Activated CD4-positive, CD25-positive, alpha-beta regulatory T cell treated with anti-CD3 and anti-CD28 coated beads, Interleukin-2, amount 50 U/mL, for 24 hours (primary cell): ENCODE data around the gene TTC7B.
A peak's percentile ranks its signal among the peaks of the same experiment; 100 is the strongest.
"Not testable (repeated sequence)": the region's sequence is repeated elsewhere in the genome, so short reads cannot be mapped to it uniquely, and the experiment has no call there.

Source experiments
- ATAC-seq, 2 donors: fragments of 150-1000 bp; cut with Tn5 transposase; one replicate each; pipeline ENCODE4 v1.10.0; 2021; ENCODE audit warnings: mild to moderate bottlenecking in 1 of 2, moderate library complexity in 1 of 2

Gene TTC7B

DNA sequence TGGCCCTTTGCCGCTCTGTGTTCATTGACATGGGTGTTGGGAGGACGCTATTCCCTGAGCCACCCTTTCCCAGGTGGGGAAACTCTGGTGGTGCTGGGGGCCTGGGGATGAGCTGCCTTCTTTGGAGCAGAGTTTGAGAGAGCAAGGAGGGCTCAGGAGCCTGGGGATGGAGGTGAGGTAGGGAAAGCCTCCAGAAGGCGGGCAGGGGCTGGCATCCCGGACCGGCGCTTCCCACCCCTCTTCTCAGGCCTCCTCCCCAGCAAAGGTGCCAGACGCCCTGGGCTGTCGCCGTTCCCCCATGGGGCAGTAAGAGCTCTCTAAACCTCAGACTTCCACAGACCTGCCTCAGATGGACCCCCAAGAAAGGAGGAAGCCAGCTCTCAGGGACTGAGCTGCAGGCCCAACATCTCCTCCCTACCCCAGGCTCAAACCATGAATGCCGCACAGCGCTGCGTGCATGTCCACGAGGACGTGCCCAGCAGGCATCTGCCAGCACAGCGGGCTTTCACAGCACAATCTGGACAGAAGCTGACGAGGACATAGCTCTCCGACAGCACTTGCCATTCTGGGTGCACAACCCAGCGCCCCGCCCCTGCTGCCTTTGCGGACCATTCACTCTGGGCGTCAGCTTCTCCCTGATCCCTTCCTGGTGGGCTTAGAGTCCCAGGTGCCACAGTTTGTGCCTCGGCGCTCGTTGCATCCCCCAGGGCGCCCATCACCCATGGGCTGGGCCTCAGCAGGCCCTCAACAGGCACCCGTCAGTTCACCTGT lies 14.9 kb upstream of the TTC7B start:
- ATAC-seq, result no peak

DNA sequence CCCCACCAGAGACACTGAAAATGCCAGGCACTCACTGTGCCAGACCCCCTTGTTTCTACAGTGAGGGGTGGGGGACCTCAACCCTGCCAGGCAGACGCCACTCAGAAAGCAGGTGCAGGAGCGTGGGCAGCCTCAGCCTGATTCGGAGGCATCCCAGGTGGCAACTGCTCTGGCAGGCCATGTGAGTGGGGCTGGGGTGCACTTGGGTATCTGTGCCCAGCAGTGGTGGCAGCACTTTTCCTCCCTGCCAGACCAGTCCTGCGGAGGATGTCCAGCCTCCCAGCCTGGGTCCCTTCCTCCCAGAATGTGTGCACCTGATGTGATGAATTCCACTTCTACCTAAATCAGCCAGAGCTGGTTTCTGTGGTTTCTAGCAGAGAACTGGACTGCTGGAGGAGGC lies 13.4 kb upstream of the TTC7B start:
- ATAC-seq, result no peak

DNA sequence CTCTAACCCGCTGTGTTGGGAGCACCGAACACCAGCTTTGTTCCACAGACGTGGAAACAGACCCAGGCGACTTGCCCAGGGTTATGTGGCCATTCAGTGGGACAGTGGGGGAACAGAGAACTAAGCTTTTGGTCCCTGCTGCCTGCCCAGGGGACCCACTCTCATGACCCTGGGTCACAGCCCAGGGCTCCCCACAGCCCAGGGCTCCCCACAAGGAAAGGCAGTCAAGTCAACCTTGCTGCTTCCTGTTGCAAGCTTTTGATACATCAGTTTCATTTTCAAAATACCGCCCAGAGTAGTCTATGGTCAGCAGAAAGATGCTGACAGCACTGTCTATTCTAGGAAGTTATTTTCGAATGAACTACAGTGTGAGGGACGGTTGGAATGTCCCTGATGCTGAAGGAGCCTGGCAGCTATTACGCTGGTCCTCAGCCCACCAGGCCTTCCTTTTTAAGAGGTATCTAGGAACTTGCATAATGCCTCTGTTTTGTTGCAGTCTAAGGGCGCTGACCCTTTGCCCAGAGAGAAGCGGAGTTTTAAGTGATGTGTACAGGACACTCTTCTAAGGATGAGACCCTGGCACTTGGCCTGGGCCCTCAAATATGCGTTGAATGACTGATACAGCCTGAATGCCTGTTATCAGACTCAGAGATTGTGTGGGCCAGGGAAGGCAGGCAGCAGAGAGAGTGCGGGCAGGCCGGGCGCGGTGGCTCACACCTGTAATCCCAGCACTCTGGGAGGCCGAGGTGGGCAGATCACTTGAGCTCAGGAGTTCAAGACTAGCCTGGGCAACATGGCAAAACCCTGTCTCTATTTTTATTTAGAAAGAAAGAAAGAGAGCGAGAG lies 12.6 kb upstream of the TTC7B start:
- ATAC-seq, result peak; percentile 51 to 53

DNA sequence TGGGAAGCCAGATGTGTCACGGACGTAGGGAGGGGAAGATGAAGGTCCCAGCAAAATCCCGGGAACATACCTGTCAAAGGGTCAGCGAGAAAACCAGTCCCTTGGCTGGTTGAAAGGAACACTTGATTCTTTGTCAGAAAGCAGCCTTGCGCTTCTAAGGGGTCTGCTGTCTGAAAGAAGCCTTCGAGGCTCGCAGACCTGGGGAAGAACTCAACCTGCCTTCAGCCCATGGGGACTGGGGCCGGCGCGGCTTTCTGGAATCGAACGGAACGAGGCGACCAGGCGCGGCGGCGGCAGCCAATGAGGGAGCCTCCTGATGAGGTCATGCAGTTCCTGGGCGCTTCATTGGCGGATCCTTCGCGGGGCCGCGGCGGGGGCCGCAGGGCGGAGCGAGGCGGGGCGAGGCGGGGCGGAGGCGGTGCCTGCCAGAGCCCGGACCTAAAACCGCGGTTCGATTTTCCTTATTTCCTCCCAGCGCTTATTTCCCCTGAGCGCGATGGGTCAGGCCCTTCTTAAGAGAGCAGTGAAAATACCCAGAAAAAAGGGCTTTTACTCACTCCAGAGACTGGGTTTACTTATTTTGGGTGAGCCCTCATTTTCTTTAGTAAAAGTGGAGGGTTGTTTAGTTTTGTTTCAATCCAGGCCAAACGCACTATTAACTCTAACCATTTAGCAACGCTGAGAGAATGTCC lies 11.8 kb upstream of the TTC7B start:
- peak; percentile 99 for ATAC-seq

DNA sequence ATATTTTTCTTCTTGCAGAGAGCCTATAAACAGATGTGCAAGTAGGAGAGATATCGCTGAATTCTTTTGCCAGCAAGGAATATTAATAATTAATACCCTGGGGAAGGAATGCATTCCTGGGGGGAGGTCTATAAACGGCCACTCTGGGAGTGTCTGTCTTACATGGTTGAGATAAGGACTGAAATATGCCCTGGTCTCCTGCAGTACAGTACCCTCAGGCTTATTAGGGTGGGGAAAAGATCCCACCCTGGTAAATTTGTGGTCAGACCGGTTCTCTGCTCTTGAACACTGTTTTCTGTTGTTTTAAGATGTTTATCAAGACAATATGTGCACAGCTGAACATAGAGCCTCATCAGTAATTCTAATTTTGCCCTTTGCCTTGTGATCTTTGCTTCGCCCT lies 7.3 kb upstream of the TTC7B start:
- ATAC-seq, result not testable (repeated sequence)

DNA sequence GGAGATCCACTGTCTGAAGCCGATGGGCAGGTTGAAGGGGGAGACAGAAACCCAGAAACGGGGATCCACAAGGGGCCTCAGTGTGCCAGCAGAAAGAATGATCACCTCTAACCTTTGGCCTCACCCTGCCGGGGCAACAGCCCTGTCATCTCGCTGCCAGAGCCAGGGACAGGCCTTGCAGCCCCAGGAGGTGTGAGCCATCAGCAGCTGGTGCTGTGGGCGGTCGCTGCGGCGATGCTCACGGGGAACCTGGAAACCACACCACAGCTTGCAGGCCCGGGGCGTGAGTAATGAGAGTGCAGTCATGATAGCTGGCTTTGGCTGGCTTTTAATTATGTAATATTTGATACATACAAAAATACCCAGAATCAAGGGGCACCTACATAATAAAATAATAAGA lies 4.7 kb upstream of the TTC7B start:
- ATAC-seq, result peak; percentile 100

DNA sequence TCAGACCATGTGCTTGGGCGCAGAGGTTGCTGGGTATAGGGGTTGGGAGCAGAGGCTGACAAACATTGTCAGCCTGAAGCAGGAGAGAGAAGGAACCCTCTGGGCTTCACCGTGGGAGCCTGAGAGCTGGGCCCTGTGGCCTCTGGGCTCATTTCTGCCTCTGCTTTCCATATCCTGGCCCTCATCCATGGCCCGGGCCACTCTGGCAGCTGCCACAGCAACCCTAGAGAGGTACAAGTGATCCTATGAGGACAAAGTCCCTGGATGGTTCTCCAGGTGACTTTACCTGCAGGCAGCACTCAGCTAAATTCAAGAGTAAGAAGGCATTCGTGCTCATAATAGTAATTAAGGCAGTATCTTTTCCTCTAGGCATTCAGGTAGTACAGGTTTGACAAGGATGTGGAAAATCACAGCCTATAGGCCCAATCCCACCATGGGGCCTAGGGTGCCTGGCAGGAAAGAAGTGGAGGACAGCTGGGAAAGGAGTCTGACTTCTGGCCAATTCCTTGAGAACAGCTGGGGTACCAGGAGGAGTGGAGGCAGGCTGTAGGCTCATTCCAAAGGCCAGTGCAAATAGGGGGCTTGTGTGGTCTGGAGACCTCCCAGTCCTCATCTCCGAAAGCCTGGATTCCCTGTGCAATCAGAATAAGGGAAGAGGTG lies 3.6 kb upstream of the TTC7B start:
- ATAC-seq, result no peak

DNA sequence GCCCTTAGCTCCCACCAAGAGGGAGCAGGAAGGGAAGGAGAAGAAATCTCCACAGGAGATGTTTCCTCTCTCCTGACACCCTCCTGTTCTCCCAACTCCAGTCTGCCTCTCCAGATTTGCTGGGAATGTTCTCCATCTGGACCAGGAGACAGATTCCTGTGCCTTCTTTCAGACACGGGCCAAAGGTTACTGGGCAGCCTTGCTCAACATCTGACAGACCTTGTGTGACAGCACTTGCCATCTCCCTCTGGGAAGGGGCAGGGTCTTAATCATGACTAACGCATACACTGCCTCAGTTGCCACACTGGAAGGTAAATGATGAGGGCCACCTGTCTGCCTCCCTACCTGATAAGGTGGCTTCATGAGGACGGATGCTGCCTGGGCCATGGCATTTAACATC lies 2.5 kb upstream of the TTC7B start:
- no peak for ATAC-seq

DNA sequence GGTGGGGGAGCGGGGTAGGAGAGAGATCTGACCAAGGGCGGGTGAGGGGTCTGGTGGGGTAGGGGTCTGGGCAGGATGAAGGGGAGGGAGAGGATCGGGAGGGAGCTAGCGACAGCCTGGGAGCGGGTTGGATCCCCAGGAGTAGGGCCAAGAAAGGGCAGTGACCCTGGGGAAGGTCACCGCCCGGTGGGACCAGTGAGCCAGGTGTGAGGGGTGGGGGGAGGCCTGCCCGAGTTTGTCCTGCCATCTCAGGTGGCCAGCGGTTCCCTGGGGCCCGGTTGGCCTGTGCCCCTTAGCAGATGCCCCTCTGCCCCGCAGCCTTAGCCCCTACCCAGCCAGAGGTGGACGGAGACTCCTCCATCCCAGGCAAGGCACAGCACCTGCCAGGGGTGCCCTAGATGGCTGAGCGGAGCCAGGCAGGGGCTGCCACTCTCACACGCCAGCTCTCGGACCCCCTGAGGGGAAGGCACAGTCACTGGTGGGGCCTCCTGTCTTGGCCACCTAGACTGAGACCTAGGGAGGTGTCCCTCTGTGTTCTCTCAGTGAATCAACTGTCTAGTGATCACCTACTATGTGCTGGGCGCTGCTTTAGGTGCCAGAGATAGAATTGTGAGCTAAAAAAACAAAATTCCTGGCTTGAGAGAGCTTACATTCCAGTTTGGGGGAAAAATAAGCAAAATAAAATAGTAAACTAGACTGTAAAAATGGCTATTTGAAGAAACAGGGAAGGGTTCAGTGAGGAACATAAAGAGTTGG lies 629 bp upstream of the TTC7B start:
- no peak for ATAC-seq

DNA sequence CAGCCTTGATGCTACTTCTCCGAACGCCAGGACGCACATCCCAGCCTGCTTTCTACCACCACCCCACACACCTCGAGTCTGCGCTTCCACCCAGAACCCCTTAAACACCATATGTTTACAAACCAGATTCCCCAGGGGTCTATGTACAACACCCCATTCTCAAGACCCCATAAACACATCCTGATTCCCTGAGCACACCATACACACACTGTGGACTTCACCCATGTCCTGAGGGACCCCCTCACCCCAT lies 733 bp downstream of the TTC7B start:
- no peak for ATAC-seq

DNA sequence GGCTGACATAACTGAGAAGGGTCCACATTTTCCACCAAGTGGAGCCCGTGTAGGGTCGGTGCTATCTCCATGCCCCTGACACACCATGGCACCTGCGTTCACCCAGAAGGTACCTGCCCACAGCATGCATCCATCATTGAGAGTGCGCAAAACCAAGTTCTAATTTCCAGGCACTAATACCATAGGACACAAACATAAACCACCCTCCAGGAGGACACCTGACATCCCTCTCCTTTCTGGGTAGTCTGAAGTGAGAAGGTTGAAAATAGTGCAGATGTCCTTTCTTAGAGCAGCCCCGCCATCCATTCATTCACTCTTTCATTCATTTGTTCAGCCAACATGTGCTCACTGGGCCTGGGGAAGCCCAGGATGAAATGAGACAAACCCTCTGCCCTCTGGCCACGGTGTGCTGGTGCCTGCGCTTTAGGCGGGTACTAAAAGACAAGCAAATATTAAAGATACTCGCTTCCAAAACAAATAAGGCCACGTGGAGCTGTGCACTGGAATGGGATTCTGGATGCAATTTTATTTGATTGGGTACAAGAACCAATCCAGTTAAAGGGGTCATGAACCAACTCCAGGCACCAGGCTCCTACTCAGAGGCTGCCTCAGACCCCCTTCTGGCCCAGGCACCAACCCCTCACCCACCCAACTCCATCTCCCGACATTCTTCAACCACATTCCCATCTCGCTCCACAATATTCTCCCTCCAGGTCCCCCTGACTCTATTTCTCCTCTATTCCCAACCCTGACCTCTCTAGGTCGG lies 1.2 kb downstream of the TTC7B start:
- no peak for ATAC-seq

DNA sequence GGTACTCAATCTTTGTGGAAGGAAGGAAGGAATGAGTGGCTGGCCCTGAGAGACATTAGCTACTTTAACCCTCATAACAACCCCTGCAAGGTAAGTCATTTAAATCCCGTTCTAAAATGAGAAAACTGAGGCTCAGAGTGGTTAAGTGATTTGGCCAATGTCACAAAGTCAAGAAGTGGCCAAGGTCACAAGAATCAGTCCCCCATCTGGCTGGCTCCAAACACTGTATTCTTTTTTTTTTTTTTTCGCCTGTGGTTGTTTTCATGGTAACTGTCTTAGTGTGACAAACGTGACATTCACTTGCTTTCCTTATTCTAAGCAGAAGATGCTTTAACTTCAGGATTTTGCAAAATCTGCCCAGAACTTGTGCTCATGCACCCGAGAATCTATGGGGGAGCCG lies 2.8 kb downstream of the TTC7B start:
- no peak for ATAC-seq

DNA sequence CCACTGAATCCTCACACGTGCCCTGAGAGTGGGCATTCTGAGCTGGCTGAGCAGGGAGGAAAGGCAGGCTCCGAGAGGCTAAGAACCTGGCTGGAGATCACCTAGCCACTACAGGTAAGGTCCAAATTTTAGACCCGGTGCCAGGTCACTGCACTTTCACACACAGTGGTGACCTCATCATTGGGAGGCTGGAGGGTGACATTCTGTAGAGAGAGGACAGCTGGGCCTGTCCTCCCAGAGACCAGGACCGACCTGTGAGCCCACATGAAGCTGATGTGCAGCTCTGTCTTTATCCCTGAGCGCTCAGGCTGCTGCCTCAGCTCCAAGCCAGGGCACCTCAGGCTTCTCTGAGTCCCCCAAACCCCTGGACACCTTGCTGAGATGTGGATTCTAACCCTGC lies 4.1 kb downstream of the TTC7B start:
- no peak for ATAC-seq

DNA sequence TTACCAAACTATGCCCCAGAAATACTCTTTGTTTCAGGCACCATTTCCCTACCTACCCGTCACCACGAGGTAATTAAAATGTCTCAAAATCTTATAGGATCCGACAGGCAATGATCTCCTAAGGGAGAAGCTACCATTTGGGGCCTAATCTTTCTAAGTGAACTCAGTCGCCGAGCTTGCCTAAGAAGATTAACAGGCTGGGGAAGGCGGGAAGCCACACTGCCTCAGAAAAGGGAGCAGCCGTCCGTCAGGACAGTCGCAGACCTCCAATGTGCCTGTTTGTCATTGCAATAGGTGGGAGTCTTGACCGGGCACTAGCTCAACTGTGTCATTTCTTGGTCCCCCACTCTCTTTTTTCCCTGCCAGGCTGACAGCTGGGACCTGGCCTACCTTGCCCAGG lies 4.6 kb downstream of the TTC7B start:
- no peak for ATAC-seq

DNA sequence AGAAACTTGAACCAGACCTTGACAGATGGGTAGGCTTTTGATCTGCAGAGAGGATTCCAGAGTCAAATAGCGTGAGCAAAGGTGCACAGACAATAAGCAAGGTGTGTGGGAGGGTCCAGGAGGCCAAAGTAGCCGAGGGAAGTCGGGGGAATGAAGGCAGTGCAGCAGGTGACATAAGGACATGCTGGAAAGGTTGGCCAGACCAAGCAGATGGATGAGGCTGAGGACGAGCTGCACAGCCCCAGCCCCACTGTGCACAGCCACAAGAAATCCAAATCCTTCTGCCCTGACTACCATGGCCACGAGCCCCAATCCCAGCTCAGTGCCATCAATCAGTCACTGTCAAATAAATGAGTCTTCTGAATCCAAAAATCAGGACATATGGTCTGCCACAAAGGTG lies 5.4 kb downstream of the TTC7B start:
- no peak for ATAC-seq

DNA sequence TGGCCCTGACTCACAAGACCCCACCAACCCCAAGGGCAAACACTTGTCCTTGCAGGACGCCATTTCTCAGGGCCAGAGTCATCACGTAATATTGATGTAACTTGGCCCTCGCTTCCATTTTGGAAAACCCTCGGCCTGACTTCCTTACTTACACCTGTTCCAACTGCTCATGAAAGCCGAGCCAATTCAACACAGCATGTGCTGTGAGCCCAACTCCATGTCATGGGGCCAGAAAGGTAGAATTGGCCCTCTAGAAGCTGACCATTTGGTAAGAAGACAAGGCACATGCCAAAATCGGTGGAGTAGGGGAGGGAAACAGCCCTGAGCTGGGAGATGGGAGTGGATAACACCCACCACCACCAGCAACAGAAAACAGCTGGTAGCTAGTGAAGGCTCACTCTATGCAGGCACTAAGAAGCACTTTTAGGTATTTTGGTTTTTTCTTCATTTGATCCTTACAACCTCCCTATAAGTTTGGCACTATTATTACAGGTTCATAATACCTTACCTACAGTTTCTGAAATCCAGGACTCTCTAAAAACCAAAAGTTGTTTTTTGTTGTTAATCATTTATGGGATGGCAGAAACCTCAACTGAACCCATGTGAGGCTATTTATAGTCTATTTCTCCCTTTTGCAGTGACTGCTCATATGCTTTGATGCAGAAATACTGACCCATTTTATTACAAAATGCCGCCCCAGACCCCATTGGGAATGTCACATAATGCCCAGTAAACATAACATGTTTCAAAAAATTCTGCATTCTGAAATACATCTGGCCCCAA lies 6.5 kb downstream of the TTC7B start:
- ATAC-seq, result no peak

DNA sequence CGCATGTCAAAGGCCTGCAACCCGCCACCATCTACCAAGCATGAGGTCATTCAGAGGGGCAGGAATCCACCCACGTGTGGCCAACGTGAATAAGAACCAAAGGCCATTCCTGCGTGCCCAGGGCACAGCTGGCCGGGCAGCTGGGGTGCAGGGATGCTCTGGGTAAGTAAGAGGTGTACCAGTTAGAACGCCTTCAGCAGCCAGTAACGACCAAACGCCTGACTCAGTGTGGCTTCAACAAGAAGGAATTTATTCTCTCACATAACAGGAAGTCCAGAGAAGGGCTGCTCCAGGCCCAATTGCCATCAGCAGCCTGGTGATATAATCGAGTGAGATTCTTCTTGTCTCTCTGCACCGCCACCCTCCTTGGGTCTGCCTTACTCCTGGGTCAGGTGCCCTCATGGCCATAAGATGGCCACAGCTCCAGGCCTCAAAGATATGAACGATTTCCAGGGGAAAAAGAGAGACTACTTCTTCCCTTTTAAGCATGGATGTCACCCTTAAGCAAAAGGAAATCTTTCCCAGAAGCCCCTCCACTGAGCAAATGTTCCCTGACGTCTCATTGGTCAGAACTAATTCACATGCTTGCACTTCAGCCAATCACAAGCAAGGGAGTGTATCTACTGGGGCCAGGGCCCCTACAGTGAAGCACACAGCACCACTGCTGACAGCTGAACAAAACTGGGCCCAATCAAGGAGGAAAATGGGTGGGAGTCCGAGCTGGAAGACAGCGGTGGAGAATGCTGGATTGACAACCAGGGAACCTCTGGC lies 7.3 kb downstream of the TTC7B start:
- no peak for ATAC-seq

DNA sequence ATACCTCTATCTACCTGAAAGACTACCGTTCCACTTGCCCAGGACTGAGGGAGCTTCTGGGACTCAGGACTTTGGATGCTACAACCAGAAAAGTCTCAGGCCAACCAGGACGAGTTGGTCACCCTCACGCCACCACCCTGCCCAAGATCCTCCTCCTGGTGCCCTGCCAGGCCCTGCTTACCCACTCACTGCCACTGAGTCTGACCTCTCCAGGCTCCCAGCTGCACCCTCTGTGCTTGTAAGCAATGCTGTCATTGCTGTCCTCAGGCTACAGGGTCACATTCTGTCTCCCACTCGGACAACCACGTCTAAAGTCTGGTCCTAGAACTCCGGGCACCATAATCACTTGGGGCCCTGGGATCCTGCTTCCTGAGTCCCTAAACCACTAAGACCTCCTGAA lies 9.2 kb downstream of the TTC7B start:
- ATAC-seq, result no peak

DNA sequence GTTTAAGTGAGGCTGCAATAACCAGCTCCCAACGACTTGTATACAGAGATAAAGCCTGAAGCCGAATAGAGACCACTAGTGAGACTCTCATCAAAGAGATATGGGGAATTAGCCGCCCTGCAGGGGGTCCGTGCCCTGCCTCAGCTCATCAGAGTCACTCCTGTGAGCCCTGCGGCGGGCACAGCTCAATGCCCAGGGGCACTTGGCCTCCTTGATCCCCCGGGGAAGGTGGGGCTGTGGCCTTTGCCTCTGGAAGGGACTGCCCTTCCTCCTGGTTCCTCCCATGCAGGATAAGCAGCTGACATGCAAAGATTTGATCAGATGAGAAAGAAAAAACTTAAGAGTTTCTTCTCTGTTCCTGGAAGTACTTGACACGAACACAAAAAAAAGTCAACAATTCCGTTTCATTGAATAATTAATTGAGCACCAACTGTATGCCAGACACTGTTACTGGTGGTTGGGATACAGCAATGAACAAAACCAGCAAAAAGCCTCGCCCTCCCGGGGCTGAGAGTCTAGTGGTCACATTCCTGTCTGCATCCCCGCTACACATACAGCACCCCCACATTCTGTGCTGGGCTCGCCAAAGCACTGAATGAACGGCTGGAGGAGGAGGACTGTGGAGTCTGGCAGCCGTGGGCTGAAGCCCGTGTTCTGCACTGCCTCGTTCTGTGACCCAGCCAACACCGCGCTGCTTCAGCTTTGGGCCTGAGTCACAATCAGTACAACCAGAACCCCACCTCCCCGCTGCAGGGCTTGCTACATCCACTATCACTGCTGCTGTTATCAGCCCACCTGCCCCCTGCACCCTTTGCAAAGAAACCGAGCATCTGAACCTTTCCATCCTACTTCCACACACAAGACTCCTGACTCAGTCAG lies 10.3 kb downstream of the TTC7B start:
- ATAC-seq, result no peak
